ENCODE results near the gene PTPRG.

GRCh38 chr3:62015111-62015510 lies 453.7 kb downstream of the PTPRG start:
- TF ChIP-seq, protein P1, sequence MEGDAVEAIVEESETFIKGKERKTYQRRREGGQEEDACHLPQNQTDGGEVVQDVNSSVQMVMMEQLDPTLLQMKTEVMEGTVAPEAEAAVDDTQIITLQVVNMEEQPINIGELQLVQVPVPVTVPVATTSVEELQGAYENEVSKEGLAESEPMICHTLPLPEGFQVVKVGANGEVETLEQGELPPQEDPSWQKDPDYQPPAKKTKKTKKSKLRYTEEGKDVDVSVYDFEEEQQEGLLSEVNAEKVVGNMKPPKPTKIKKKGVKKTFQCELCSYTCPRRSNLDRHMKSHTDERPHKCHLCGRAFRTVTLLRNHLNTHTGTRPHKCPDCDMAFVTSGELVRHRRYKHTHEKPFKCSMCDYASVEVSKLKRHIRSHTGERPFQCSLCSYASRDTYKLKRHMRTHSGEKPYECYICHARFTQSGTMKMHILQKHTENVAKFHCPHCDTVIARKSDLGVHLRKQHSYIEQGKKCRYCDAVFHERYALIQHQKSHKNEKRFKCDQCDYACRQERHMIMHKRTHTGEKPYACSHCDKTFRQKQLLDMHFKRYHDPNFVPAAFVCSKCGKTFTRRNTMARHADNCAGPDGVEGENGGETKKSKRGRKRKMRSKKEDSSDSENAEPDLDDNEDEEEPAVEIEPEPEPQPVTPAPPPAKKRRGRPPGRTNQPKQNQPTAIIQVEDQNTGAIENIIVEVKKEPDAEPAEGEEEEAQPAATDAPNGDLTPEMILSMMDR (IDR thresholded peaks at IDR 0.05) = no peak
- TF ChIP-seq EP300 (IDR thresholded peaks at IDR 0.05) = no peak
- TF ChIP-seq POLR2A (IDR thresholded peaks at IDR 0.05) = no peak
- TF ChIP-seq POLR2AphosphoS5 (IDR thresholded peaks at IDR 0.05) = no peak

Measured in suprapubic skin (tissue), 4 donors.